Iris pigment epithelial cell (primary cell): ENCODE data around the gene ERCC3.
A peak's percentile ranks its signal among the peaks of the same experiment; 100 is the strongest.
"Not testable (repeated sequence)": the region's sequence is repeated elsewhere in the genome, so short reads cannot be mapped to it uniquely, and the experiment has no call there.

Experiments
- DNase-seq: peaks from one replicate; pipeline ENCODE4 v3.0.0-alpha.2; 2011; ENCODE audit warnings: low read depth

The ERCC3 gene

DNA sequence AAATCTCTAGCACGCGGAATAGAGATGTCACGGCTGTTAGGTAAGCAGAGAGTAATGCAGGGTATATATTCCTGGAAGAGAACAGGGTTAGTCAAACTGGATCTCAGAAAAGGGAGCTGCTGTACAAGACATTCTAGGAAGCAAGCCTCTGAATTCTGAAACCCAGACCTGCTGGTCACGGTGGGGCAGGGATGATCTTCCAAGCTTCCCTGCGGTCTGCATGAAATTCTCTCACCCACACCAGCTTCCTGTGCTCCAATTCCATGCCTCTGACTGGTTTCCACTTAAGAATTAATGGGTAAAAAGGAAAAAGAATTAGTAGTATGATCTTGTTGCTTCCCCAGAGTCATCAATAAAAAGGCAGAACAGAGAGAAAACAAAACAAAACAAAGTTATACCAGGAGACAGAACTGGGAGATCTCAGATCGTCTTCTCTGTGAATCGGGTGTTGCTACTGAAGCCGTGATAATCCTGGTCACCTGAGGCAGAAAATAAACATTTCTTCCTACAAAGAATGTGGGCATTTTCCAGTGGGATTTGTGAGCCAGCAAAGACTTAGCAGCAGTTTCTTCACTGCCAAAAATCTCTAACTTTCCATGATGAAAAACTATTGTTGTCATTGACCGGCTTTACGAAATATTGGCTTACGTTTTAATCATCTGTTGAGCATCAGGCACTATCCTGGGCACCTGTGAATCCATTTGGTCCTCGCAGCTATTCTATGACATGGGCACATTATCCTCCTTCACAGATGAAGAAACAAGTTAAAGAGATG is 68.6 kb downstream of the ERCC3 start:
- DNase-seq: peak; percentile 86

DNA sequence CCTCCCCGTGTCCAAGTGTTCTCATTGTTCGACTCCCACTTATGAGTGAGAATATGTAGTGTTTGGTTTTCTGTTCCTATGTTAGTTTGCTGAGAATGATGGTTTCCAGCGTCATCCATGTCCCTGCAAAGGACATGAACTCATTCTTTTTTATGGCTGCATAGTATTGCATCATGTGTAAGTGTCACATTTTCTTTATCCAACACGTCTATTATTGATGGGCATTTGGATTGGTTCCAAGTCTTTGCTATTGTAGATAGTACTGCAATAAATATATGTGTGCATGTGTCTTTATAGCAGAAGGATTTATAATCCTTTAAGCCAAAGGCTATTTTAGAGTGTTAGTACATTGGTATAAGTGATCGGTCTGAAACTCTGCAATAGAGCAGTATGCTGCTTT is 69.8 kb downstream of the ERCC3 start:
- not testable (repeated sequence) for DNase-seq

DNA sequence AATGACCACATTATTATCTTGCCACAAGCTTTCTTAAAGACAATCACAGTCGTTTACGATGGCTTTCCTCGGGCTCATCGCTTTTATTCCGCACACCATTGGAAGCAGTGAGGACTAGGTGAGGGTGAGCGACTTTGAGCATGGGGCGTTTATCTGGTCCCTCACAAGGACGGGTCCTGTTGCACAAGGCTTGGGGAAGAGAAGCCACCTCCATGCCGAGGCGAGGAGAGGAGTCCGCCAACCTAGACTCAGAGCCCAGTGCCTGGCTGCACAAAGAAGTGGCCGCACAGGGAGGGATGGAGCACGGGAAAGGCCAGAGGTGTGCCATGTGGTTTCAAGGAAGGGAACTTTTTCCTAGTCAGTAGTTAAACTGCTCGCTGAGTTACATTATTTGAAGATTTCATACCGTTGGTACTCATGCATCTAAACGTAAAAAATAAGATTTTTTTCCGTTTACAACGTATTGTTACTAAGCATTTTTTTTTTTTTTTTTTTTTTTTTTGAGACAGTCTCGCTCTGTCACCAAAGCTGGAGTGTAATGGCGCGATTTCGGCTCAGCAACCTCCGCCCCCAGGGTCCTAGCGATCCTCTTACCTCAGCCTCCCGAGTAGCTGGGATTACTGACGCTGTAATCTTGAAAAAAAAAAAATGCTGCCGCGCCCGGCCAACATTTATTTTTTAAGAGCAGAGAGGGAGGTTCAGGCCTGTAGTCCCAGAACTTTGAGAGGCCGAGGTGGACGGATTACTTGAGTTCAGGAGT is 73.0 kb downstream of the ERCC3 start:
- peak; percentile 8 for DNase-seq

DNA sequence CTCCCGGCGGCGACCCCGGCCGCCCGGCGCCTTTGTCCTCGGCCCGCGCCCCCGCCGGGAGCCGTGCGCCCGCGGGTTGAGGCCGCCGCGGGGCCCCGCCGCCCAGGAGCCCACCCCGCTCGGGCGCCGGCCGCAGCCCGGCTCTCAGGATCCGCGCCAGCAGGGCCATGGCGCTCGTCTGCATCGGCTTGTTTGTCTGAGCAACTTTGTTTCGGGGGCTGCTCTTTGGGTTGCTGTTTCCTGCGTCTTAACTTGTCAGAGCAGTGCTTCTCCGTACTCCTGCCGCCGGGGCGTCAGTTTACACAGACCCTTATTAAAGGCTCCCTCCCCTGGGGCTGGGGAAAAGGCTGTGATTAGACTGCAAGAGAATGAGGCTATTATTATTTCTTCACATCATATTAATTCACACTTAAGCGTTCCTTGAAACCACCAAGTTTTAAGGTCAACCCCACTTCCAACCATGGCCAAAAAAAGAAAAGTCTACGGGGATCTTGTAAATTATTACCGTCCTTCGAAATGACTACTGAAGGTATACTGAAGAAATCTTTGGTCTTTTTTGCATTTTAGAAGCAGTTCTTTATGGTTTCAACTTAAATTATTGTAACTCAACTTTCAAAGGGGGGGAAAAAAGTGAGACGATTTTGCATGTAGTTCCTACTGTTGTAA is 73.7 kb downstream of the ERCC3 start, which contains the start of gene CYP27C1:
CYP27C1 (minus strand) TSS at position 198 of the 666 bp plus-strand sequence; CDS start at position 169, 29 bp downstream.
- peak; percentile 16 for DNase-seq

DNA sequence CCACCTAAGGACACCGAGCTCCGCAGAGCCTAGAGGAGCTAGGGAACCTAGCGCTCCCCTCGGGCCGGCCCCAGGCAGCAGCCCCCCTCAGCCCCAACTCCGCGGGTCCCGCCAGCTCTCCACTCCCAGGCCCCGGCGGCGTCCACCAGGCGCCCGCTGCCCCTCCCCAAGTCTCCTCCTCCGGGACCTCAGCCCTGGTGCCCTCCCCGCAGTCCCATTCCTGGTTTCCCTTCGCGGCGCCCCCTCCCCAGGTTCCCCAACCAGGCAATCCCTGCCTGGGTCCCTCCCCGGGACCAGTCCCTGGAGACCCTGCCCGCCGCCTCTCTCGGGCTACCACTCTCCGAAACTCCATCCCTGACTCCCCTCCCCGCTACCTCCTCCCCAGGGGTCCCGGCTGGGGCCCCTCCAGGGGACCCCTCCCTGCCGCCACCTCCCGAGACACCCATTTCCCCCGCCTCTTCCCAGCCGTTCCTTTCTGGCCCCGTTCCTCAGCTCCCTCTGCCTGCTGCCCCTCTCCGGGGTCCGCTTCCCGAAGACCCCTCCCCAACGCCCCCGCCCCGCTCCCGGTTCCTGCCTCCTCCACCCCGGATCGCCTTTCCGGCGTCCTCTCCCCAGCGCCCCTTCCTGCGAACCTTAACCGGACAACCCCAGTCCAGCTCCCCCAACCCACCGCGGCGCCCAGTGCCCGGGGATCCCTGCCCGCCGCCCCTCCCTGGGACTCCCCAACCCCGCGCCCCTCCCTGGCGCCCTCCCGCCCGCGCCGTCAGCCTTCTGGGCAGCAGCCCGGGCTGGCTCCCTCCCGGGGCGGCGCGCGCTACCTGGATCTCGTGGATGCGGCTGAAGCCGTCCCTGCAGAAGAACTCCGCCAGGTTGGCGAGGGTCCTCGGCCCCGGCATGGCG is 74.5 kb downstream of the ERCC3 start:
- DNase-seq: no peak

DNA sequence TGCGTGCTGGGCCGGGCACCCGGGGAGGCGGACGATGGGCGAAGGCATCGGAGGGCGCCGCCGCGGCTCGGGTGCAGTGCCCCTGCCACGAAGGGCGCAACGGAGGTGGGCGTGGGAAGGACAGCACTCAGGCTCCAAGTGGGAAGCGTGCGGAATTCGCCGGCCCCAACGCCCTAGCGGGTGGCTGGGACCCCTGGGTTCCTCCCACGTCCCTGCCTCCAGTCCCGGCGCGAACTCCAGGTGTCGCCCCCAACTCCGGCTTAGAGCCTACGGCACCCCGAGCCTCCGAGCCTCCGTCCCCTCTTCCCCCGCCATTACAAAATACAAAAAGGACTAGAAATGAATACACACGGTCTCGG is 75.2 kb downstream of the ERCC3 start:
- no peak for DNase-seq

DNA sequence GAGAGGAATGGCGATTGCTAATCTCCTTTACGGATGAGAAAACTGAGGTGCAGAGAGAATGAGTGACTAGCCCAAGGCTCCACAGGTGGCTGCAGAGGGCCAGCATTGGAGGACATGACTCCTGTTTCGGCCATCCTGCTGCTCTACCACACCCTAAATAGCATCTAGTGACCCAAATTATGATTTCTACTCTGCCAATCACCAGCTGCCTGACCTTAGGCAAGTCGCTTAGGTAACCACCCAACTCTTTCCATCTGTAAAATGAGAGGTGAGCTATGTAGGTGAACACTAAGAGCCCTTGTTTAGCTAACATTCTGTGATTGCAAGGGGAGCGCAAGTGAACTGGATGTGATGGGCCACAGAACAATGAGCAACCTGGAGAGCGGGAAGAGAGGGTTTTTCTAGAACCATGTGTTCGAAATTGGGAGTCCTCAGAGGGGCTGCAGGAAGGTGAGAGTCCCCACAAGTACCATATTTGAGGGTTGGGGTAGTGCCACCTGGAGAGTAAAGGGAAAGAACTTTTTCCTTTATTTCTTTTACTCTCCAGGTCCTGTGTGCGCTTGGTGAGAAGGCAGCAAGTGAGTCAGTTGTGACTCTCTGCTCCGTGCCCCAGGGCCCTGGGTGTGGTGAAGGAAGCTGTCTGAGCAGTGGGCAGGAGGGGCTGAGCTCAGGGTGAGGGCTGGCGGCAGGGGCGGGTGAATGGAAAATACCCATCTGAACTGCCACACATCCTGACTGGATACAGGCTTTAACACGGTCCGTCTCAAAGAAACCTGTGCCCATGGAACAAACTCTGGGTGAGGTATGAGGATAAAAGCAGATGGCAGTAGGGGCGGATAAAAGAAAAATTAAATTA is 76.2 kb downstream of the ERCC3 start:
- no peak for DNase-seq

DNA sequence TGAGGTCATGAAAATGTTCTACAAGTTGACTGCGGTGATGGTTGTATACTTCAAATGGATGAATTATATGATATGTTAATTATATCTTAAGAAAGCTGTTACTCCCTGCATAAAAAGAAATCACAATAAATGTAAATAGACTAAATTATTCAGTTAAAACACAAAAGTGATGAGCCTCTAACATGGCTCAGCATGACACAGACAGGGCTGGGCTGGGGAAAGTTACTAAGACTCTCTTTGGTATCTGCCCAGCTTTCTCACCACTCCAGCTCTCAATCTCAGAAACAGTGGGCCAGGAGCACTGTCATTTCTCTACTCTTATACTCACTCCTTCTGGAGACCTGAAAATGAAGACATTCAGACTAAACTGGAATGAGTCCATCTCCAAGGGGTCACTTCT is 77.4 kb downstream of the ERCC3 start:
- no peak for DNase-seq

DNA sequence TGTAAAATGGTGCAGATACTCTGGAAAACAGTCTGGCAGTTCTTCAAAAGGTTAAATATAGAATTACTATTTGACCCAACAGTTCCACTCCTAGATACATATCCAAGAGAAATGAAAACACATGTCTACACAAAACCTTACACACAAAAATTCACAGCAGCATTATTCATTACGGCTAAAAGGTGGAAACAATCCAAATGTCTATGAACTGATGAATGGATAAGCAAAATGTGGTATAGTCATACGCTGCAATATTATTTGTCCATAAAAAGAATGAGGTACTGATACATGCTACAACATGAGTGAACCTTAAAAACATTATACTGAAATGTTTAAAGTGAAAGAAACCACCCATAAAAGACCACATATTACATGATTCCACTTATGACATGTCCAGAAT is 77.8 kb downstream of the ERCC3 start:
- DNase-seq: no peak

DNA sequence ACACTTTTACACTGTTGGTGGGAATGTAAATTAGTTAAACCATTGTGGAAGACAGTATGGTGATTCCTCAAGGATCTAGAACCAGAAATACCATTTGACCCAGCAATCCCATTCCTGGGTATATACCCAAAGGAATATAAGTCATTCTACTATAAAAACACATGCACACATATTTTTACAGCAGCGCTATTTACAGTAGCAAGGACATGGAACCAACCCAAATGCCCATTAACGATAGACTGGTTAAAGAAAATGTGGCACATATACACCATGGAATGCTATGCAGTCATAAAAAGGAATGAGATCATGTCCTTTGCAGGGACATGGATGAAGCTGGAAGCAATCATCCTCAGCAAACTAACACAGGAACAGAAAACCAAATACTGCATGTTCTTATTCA is 79.7 kb downstream of the ERCC3 start:
- not testable (repeated sequence) for DNase-seq

DNA sequence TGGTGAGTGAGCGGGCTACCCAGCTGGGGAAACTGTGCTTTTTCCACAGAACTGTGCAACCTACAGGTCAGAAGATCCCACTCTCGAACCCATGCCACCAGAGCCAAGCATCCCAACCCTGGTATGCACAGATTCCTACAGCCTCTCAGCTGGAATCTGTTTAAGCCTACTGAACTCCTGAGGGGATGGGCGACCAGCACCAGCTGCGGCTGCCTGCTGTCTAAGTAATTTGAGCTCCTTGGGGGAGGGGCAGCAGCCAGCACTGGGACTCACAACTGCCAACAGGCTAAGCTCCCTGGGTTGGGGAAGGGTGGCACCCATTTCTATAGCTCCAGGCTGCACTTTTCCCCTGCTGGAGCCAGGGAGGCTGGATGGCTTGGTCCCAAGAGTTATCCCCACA is 85.6 kb downstream of the ERCC3 start:
- DNase-seq: peak; percentile 35
